ENCODE measurements around the gene COQ8B. TPM values are rescaled to one million over a fixed set of nuclear protein-coding genes. Genes with fewer than 3 reads are reported as not detected.
A peak's percentile ranks its signal among the peaks of the same experiment; 100 is the strongest.

The COQ8B gene
- total and polyA plus RNA-seq, 2 donors (not counting 1 experiment from before 2014, with no cell fraction given) = 58.9 to 62.6 TPM

DNA sequence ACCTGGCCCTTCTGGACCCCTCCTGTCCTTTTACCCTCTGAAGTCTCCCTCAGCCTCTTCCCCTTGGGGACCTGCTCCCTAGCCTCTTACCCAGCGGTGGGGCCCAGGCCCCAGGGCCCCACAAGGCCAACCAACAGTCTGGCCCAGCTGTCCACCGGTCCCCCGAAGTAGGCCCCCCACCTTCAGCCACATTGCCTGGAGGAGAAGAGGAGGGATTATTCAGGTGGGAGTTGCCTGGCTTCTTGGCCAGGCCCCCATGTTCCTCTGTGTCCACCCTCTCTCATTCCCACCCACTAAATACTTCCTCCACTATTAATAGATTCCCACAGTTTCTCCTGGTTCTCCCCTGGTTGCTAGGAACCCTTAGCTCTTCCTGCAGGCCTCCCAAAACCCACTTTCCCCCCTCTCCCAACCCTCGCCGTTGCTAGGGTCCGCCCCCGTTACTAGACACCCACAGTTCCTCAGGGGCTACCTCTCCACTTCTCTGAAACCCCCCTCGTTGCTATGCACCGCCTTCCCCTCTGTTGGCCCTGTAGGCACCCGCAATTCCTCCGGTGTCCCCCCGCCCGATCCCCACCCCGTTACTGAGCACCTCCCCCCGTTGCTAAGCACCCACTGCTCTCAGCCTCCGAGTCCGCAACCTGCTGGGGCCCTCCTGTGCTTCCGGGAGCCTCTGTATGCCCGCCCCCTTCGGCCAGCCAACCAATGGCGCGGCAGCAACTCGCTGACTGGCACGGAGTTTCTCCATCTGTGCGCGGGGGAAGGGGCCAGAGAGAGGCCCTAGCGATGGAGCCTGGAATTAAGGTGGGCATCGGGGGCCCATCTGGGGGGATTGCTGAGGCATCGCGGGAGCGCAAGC is 2.0 kb downstream of the COQ8B start:
- H3K27me3 ChIP-seq (replicated peaks in 1 of 4; ENCODE audit: control extremely low read depth in 1 of 4, control insufficient read depth in 3 of 4, insufficient read depth in 4 of 4, low read length in 3 of 4) = no peaks in the 10 kb centered on the region
- H3K9ac ChIP-seq (ENCODE audit: low read length) = peak overlapping the region; percentile 90
- H3K36me3 ChIP-seq (replicated peaks in 1 of 2; ENCODE audit: control extremely low read depth in 1 of 2, control insufficient read depth in 1 of 2, extremely low read depth in 1 of 2, insufficient read depth in 2 of 2, low read length in 1 of 2) = peaks cover under 1 to 15% of the 10 kb centered on the region in 2 experiments
- no peak for TF ChIP-seq EZH2 (IDR thresholded peaks at IDR 0.05; ENCODE audit: borderline replicate concordance, insufficient read depth, low read depth, low read length, poor library complexity, severe bottlenecking)
- TF ChIP-seq, protein P1, sequence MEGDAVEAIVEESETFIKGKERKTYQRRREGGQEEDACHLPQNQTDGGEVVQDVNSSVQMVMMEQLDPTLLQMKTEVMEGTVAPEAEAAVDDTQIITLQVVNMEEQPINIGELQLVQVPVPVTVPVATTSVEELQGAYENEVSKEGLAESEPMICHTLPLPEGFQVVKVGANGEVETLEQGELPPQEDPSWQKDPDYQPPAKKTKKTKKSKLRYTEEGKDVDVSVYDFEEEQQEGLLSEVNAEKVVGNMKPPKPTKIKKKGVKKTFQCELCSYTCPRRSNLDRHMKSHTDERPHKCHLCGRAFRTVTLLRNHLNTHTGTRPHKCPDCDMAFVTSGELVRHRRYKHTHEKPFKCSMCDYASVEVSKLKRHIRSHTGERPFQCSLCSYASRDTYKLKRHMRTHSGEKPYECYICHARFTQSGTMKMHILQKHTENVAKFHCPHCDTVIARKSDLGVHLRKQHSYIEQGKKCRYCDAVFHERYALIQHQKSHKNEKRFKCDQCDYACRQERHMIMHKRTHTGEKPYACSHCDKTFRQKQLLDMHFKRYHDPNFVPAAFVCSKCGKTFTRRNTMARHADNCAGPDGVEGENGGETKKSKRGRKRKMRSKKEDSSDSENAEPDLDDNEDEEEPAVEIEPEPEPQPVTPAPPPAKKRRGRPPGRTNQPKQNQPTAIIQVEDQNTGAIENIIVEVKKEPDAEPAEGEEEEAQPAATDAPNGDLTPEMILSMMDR (IDR thresholded peaks at IDR 0.05) = no peak
- Mint-ChIP-seq H3K4me1 (peaks cover 52% of the 10 kb centered on the region), H3K9me3 (ENCODE audit: insufficient read depth) (no peaks in the 10 kb centered on the region), H3K27me3 (no peaks in the 10 kb centered on the region), H3K27ac (peak overlapping the region; percentile 97), H3K4me3 (peak overlapping the region; percentile 88)
- H4K20me1 ChIP-seq (ENCODE audit: control insufficient read depth, insufficient read depth, low read length, poor library complexity, severe bottlenecking) = peaks cover 4% of the 10 kb centered on the region
- ChIA-PET POLR2A (interaction anchor here (0.6 kb wide), 1 partner anchor 430 kb away, joined by 5 read pairs; the partner anchor contains the start of gene AKT2), CTCF (interaction anchor here (1.1 kb wide), 1 partner anchor 105 kb away, joined by 3 read pairs; no protein-coding TSS in a partner anchor)
- peak overlapping the region; percentile 68 to 90 (median 80) for H3K4me3 ChIP-seq (ENCODE audit: control extremely low read depth in 1 of 5, extremely low read depth in 1 of 5, insufficient read depth in 1 of 5, low read depth in 2 of 5, low read length in 4 of 5)
- ATAC-seq (ENCODE audit: low read depth) = peak; percentile 70
- peak overlapping the region; percentile 86 for H2AFZ ChIP-seq (ENCODE audit: insufficient read depth, low read depth, low read length, poor library complexity, severe bottlenecking)
- peak overlapping the region; percentile 87 to 90 for H3K27ac ChIP-seq (ENCODE audit: low read length in 2 of 2)
- H3K79me2 ChIP-seq (ENCODE audit: control insufficient read depth, insufficient read depth, low read length) = peaks cover 54% of the 10 kb centered on the region
- peak overlapping the region; percentile 90 for H3K4me2 ChIP-seq (replicated peaks; ENCODE audit: low read depth, low read length, poor library complexity, severe bottlenecking)
- DNase-seq = peak; percentile 95
- intact Hi-C loops (cut with micrococcal nuclease) = loop anchor here (1.0 to 10.0 kb wide), 3 partner anchors 24 to 683 kb away; partner anchors contain the start of genes BCKDHA, EXOSC5 and NUMBL
- H3K9me3 ChIP-seq (ENCODE audit: control extremely low read depth in 1 of 3, control insufficient read depth in 2 of 3, insufficient read depth in 1 of 3, low read length in 2 of 3) = no peaks in the 10 kb centered on the region
- H3K4me1 ChIP-seq (ENCODE audit: control insufficient read depth in 2 of 2, insufficient read depth in 2 of 2, low read length in 2 of 2) = peaks cover 45 to 53% of the 10 kb centered on the region in 2 donors
- under 1% methylated on average over 28 of the region's 31 CpGs for WGBS (ENCODE audit: insufficient coverage)
